Activated naive CD4-positive, alpha-beta T cell treated with anti-CD3 and anti-CD28 coated beads, Interleukin-2, amount 50 U/mL, for 24 hours (primary cell): Measurements from ENCODE around the gene ISM2.

Experiments
- H3K27ac Mint-ChIP-seq: one replicate; pipeline ENCODE4 v1.8.0; 2021; ENCODE audit warnings: mild to moderate bottlenecking, mixed read lengths
- H3K27me3 Mint-ChIP-seq: one replicate; pipeline ENCODE4 v1.8.0; 2021; ENCODE audit warnings: mixed read lengths
- H3K36me3 Mint-ChIP-seq: one replicate; pipeline ENCODE4 v1.8.0; 2021; ENCODE audit warnings: mixed read lengths
- H3K4me1 Mint-ChIP-seq: one replicate; pipeline ENCODE4 v1.8.0; 2021; ENCODE audit warnings: mixed read lengths
- H3K4me3 Mint-ChIP-seq: one replicate; pipeline ENCODE4 v1.8.0; 2021; ENCODE audit warnings: mild to moderate bottlenecking, mixed read lengths
- H3K9me3 Mint-ChIP-seq: one replicate; pipeline ENCODE4 v1.8.0; 2021; ENCODE audit warnings: mixed read lengths

ISM2 gene

GRCh38 chr14:77457522-77458248 lies 40.9 kb downstream of the ISM2 start, which contains the start of the genes AHSA1 and VIPAS39:
TSS of gene AHSA1 (plus strand) at chr14:77458093. CDS start at chr14:77458190, 97 bp downstream.
TSS of gene VIPAS39 (minus strand) at chr14:77457601. CDS start at chr14:77454102, 3,499 bp downstream.
- Mint-ChIP-seq H3K27ac (peak within 1 kb of the TSS; percentile 100), H3K4me3 (peak within 1 kb of the TSS; percentile 100), H3K9me3 (no peaks in the 10 kb centered on the region), H3K36me3 (peaks cover 20% of the 10 kb centered on the region), H3K4me1 (peaks cover 54% of the 10 kb centered on the region), H3K27me3 (no peaks in the 10 kb centered on the region)

- H3K4me1 Mint-ChIP-seq, result peaks cover 54% of the 10 kb centered on the region
- H3K4me3 Mint-ChIP-seq, result peak overlapping the region; percentile 100
- peaks cover 19% of the 10 kb centered on the region for H3K36me3 Mint-ChIP-seq
- no peaks in the 10 kb centered on the region for H3K9me3 Mint-ChIP-seq
- no peaks in the 10 kb centered on the region for H3K27me3 Mint-ChIP-seq
- peak overlapping the region; percentile 100 for H3K27ac Mint-ChIP-seq
Observed at GRCh38 chr14:77457115-77457521, 41.5 kb downstream of the ISM2 start.

GRCh38 chr14:77455966-77456640 lies 42.5 kb downstream of the ISM2 start:
- no peaks in the 10 kb centered on the region for H3K27me3 Mint-ChIP-seq
- H3K36me3 Mint-ChIP-seq, result peaks cover 19% of the 10 kb centered on the region
- peak overlapping the region; percentile 27 for H3K27ac Mint-ChIP-seq

GRCh38 chr14:77442196-77442595 lies 56.4 kb downstream of the ISM2 start:
- H3K4me3 Mint-ChIP-seq, result no peak overlapping the region
- H3K9me3 Mint-ChIP-seq, result no peaks in the 10 kb centered on the region
- peak overlapping the region; percentile 12 for H3K27ac Mint-ChIP-seq
- peaks cover 16% of the 10 kb centered on the region for H3K36me3 Mint-ChIP-seq
- no peaks in the 10 kb centered on the region for H3K4me1 Mint-ChIP-seq
- no peaks in the 10 kb centered on the region for H3K27me3 Mint-ChIP-seq

More at GRCh38 chr14:77455966-77456640, 42.5 kb downstream of the ISM2 start:
- H3K4me3 Mint-ChIP-seq, result peak overlapping the region; percentile 100
- peaks cover 48% of the 10 kb centered on the region for H3K4me1 Mint-ChIP-seq
- H3K9me3 Mint-ChIP-seq, result no peaks in the 10 kb centered on the region

GRCh38 chr14:77439861-77440260 lies 58.8 kb downstream of the ISM2 start:
- Mint-ChIP-seq H3K4me1 (no peaks in the 10 kb centered on the region), H3K36me3 (peaks cover 22% of the 10 kb centered on the region), H3K9me3 (no peaks in the 10 kb centered on the region), H3K27me3 (no peaks in the 10 kb centered on the region), H3K27ac (no peak overlapping the region), H3K4me3 (no peak overlapping the region)

- H3K4me1 Mint-ChIP-seq, result no peaks in the 10 kb centered on the region
- H3K27ac Mint-ChIP-seq, result no peak overlapping the region
- peaks cover 22% of the 10 kb centered on the region for H3K36me3 Mint-ChIP-seq
- H3K27me3 Mint-ChIP-seq, result no peaks in the 10 kb centered on the region
- no peak overlapping the region for H3K4me3 Mint-ChIP-seq
- H3K9me3 Mint-ChIP-seq, result no peaks in the 10 kb centered on the region
Observed at GRCh38 chr14:77438596-77438995, 60.0 kb downstream of the ISM2 start.

- Mint-ChIP-seq H3K27ac (no peak overlapping the region), H3K9me3 (no peaks in the 10 kb centered on the region), H3K4me1 (no peaks in the 10 kb centered on the region), H3K36me3 (peaks cover 20% of the 10 kb centered on the region), H3K4me3 (no peak overlapping the region), H3K27me3 (no peaks in the 10 kb centered on the region)
Observed at GRCh38 chr14:77436042-77436441, 62.6 kb downstream of the ISM2 start.

GRCh38 chr14:77426396-77426795 lies 72.2 kb downstream of the ISM2 start:
- no peak overlapping the region for H3K4me3 Mint-ChIP-seq
- peaks cover 60% of the 10 kb centered on the region for H3K36me3 Mint-ChIP-seq
- no peaks in the 10 kb centered on the region for H3K4me1 Mint-ChIP-seq
- H3K27me3 Mint-ChIP-seq, result no peaks in the 10 kb centered on the region
- H3K27ac Mint-ChIP-seq, result no peak overlapping the region
- H3K9me3 Mint-ChIP-seq, result no peaks in the 10 kb centered on the region

GRCh38 chr14:77424862-77425261 lies 73.8 kb downstream of the ISM2 start:
- peaks cover 65% of the 10 kb centered on the region for H3K36me3 Mint-ChIP-seq
- H3K4me3 Mint-ChIP-seq, result no peak overlapping the region
- H3K9me3 Mint-ChIP-seq, result peaks cover 3% of the 10 kb centered on the region
- H3K4me1 Mint-ChIP-seq, result no peaks in the 10 kb centered on the region
- H3K27ac Mint-ChIP-seq, result no peak overlapping the region
- H3K27me3 Mint-ChIP-seq, result no peaks in the 10 kb centered on the region
